NCI-H187 treated with DMSO at 0.1 percent for 48 hours (cell line): Measurements from ENCODE around the gene TPTE.
"Not testable (repeated sequence)": the region's sequence is repeated elsewhere in the genome, so short reads cannot be mapped to it uniquely, and the experiment has no call there.

Experiments
- DNase-seq: peaks from one replicate; lab custom pipeline; 2025; lab: John Stamatoyannopoulos, UW

The TPTE gene

DNA sequence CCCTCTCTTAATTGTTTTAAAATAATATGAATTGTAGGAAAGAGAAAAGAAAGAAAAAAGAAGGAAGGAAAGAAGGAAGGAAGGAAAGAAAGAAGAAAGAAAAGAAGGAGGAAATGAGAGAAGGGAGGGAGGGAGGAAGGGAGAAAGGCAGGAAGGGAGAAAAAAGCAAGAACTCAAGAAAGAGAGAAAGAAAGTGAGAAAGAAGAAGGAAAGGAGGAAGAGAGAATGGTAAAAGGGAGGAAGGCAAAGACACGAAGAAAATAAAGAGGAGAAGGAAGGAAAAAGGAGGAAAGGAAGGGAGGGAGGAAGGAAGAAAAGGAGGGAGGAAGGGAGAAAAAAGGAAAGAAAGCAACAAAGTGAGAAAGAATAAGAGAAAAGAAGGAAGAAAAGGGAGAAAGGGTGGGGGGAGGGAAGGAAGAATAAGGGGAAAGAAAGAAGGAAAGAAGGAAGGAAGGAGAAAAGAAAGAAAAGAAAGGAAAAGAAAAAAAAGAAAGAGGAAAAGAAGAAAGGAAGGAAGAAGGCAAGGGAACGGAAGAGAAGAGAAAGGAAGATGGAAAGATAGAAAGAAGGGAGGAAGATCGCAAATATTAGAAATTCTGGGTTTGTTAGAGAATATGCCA lies 95.9 kb downstream of the TPTE start:
- DNase-seq = not testable (repeated sequence)

GRCh38 chr21:10627316-10627863 lies 106.0 kb downstream of the TPTE start:
- DNase-seq = no peak

DNA sequence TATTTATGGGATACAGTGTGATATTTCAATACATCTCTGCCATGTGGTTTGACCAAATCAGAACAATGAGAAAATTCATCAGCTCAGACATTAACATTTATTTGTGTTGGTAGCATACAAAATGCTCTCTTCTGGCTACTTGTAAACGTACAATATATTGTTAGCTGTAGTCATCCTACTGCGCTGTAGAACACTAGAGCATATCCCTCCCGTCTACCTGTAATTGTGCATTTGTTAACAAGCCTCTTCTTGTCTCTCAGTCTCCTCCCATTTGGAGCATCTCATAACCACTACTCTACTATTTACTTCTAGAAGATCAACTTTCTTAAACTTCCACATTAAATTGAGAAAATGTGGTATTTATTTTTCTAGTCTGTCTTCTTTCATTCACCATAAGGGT lies 107.9 kb downstream of the TPTE start:
- not testable (repeated sequence) for DNase-seq

- DNase-seq = not testable (repeated sequence)
Measured at GRCh38 chr21:10630829-10631228, 109.4 kb downstream of the TPTE start.

DNA sequence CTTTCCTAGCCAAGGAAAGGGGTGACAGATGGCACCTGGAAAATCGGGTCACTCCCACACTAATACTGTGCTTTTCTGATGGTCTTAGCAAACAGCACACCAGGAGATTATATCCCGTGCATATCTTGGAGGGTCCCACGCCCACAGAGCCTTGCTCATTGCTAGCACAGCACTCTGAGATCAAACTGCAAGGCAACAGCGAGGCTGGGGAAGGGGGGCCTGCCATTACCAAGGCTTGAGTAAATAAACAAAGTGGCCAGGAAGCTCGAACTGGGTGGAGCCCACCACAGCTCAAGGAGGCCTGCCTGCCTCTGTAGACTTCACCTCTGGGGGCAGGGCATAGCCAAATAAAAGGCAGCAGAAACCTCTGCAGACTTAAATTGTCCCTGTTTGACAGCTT lies 109.9 kb downstream of the TPTE start:
- DNase-seq = not testable (repeated sequence)

GRCh38 chr21:10638144-10638543 lies 116.8 kb downstream of the TPTE start:
- DNase-seq = not testable (repeated sequence)

- no peak for DNase-seq
Measured at GRCh38 chr21:10639123-10639522, 117.7 kb downstream of the TPTE start.

- not testable (repeated sequence) for DNase-seq
Measured at GRCh38 chr21:10639746-10640145, 118.4 kb downstream of the TPTE start.

- DNase-seq = no peak
Measured at GRCh38 chr21:10640446-10640845, 119.1 kb downstream of the TPTE start.

- DNase-seq = no peak
Measured at GRCh38 chr21:10641107-10641506, 119.7 kb downstream of the TPTE start.

DNA sequence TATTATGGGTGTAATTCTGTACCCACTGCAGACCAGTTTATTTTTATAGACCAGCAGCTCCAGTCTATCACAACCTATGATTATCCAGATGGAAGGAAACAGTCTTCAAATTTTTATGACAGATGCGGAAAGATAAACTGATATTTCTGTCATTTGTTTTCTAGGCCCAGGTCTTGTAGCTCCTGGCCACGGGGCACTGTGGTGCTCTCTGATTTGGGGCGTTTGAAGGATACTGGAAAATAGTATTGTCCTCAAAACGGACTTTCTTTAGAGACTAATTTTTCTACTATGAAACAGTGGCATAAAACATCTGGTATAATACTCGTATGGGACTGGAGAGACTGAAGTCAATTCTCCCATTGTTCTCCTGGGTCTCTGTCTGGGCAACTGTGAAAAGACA lies 124.3 kb downstream of the TPTE start:
- not testable (repeated sequence) for DNase-seq

DNA sequence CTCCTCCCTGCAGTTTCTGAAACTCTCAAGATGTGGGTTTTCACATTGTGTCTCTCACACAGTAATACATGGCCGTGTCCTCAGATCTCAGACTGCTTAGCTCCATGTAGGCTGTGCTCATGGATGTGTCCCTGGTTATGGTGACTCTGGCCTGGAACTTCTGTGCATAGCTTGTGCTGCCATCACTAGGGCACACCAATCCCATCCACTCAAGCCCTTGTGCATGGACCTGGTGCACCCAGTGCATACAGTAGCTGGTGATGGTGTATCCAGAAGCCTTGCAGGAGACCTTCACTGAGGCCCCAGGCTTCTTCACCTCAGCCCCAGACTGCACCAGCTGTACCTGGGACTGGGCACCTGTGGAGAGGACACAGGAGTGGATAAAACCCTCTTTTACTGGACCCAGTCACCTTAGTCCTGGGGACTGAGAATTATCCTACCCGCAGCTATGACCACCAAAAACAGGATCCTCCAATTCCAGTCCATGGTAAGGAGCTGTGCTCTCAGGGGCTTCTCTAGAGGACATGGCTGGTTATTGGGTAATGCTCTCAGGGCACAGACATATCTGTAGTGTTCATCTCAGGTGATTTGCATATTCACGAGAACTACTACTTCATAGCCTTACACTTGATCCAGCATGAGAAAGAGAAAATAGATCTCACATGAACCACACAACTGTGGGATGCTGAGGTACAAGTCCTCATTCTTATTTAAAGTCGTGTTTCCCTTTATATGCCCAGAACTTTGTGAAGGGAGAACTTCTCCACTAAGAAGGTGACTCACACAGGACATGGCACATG lies 128.2 kb downstream of the TPTE start:
- DNase-seq = not testable (repeated sequence)

- DNase-seq = not testable (repeated sequence)
Measured at GRCh38 chr21:10650297-10650696, 128.9 kb downstream of the TPTE start.
